H9 (cell line): ENCODE data around the gene TMEM175. TPM values are rescaled to one million over a fixed set of nuclear protein-coding genes. Genes with fewer than 3 reads are reported as not detected.

ENCODE experiments used
- DNase-seq: peaks from one replicate; pipeline ENCODE4 v3.0.0-alpha.2; 2017
- H2AFZ ChIP-seq: one replicate; pipeline ENCODE4 v1.6.1; 2013; ENCODE audit warnings: mild to moderate bottlenecking, low read length, control low read depth, moderate library complexity
- H2AK5ac ChIP-seq: 2 replicates; pipeline ENCODE4 v1.6.1; 2013; ENCODE audit warnings: low read length, control low read depth, mixed read lengths; ENCODE audit not compliant: insufficient read length
- H2BK120ac ChIP-seq: one replicate; pipeline ENCODE4 v1.6.1; 2013; ENCODE audit warnings: low read depth, mild to moderate bottlenecking, low read length, control low read depth, inconsistent platforms; ENCODE audit not compliant: poor library complexity, severe bottlenecking
- H2BK12ac ChIP-seq: 2 replicates; pipeline ENCODE4 v1.6.1; 2013; ENCODE audit warnings: low read length, control low read depth, mixed read lengths, low read depth; ENCODE audit not compliant: insufficient read length
- H2BK15ac ChIP-seq: 2 replicates; pipeline ENCODE4 v1.6.1; 2013; ENCODE audit warnings: low read depth, low read length, control low read depth
- H2BK20ac ChIP-seq: one replicate; pipeline ENCODE4 v1.6.1; 2013; ENCODE audit warnings: low read depth, mild to moderate bottlenecking, low read length, control low read depth, inconsistent platforms; ENCODE audit not compliant: poor library complexity, severe bottlenecking
- H2BK5ac ChIP-seq: 2 replicates; pipeline ENCODE4 v1.6.1; 2013; ENCODE audit warnings: low read length, control low read depth, mixed read lengths; ENCODE audit not compliant: insufficient read length
- H3K14ac ChIP-seq: 2 replicates; pipeline ENCODE4 v1.6.1; 2013; ENCODE audit warnings: low read length, control low read depth; ENCODE audit not compliant: insufficient read depth
- H3K18ac ChIP-seq: 2 replicates; pipeline ENCODE4 v1.6.1; 2013; ENCODE audit warnings: low read depth, mild to moderate bottlenecking, mixed read lengths, low read length, control low read depth; ENCODE audit not compliant: insufficient read length
- H3K23ac ChIP-seq: 2 replicates; pipeline ENCODE4 v1.6.1; 2013; ENCODE audit warnings: low read length, control low read depth, mixed read lengths, low read depth; ENCODE audit not compliant: insufficient read length
- H3K23me2 ChIP-seq: 2 replicates; pipeline ENCODE4 v1.6.1; 2013; ENCODE audit warnings: low read depth, mild to moderate bottlenecking, mixed read lengths, low read length, control low read depth; ENCODE audit not compliant: insufficient read length, poor library complexity, severe bottlenecking
- H3K27ac ChIP-seq: 2 replicates; pipeline ENCODE4 v1.5.1; 2013; ENCODE audit warnings: low read length, control low read depth, mixed read lengths, low read depth; ENCODE audit not compliant: insufficient read length
- H3K27me3 ChIP-seq: 2 replicates; pipeline ENCODE4 v1.6.1; 2013; ENCODE audit warnings: low read length, control low read depth, inconsistent platforms; ENCODE audit not compliant: insufficient read depth
- H3K4ac ChIP-seq: 2 replicates; pipeline ENCODE4 v1.6.1; 2013; ENCODE audit warnings: low read depth, mild to moderate bottlenecking, control low read depth, inconsistent platforms, low read length, moderate library complexity
- H3K4me1 ChIP-seq: 2 replicates; pipeline ENCODE4 v1.6.1; 2013; ENCODE audit warnings: low read length, control low read depth, inconsistent platforms; ENCODE audit not compliant: insufficient read depth
- H3K4me2 ChIP-seq: 2 replicates; pipeline ENCODE4 v1.6.1; 2013; ENCODE audit warnings: low read length, control low read depth, mixed read lengths; ENCODE audit not compliant: insufficient read length, insufficient read depth
- H3K56ac ChIP-seq: 2 replicates; pipeline ENCODE4 v1.6.1; 2013; ENCODE audit warnings: low read depth, mild to moderate bottlenecking, mixed read lengths, low read length, control low read depth; ENCODE audit not compliant: insufficient read length
- H3K79me1 ChIP-seq: 2 replicates; pipeline ENCODE4 v1.6.1; 2013; ENCODE audit warnings: low read depth, mild to moderate bottlenecking, moderate library complexity, low read length, control low read depth, inconsistent platforms; ENCODE audit not compliant: insufficient read depth, poor library complexity, severe bottlenecking
- H3K79me2 ChIP-seq: 2 replicates; pipeline ENCODE4 v1.6.1; 2013; ENCODE audit warnings: low read length, control low read depth, inconsistent platforms; ENCODE audit not compliant: insufficient read depth
- H3K9ac ChIP-seq: 2 replicates; pipeline ENCODE4 v1.6.1; 2013; ENCODE audit warnings: low read length, control low read depth, mixed read lengths; ENCODE audit not compliant: insufficient read length; ENCODE audit errors: extremely low read depth
- H3K9me3 ChIP-seq: one replicate; pipeline ENCODE4 v1.6.1; 2013; ENCODE audit warnings: low read depth, low read length, inconsistent platforms; ENCODE audit not compliant: control insufficient read depth
- H3T11ph ChIP-seq: one replicate; pipeline ENCODE4 v1.6.1; 2013; ENCODE audit warnings: mild to moderate bottlenecking, low read length, control low read depth, inconsistent platforms
- H4K20me1 ChIP-seq: one replicate; pipeline ENCODE4 v1.6.1; 2013; ENCODE audit not compliant: control insufficient read depth, insufficient read length, insufficient read depth
- H4K5ac ChIP-seq: 2 replicates; pipeline ENCODE4 v1.6.1; 2013; ENCODE audit warnings: low read depth, mild to moderate bottlenecking, mixed read lengths, low read length, control low read depth; ENCODE audit not compliant: insufficient read length
- H4K8ac ChIP-seq: replicated peaks from 2 replicates; pipeline ENCODE4 v1.6.1; 2013; ENCODE audit warnings: low read length, control low read depth, mixed read lengths, low read depth; ENCODE audit not compliant: insufficient read length
- H4K91ac ChIP-seq: 2 replicates; pipeline ENCODE4 v1.6.1; 2013; ENCODE audit warnings: low read depth, mild to moderate bottlenecking, moderate library complexity, mixed read lengths, low read length, control low read depth; ENCODE audit not compliant: insufficient read length
- H3K27ac Mint-ChIP-seq, 3 experiments: 2 replicates in 2 of 3; 3 replicates in 1 of 3; pipeline ENCODE4 v1.8.0; 2020 to 2021; ENCODE audit warnings: mixed read lengths in 3 of 3, mild to moderate bottlenecking in 1 of 3, moderate library complexity in 1 of 3
- H3K27me3 Mint-ChIP-seq: 2 replicates; pipeline ENCODE4 v1.8.0; 2021; ENCODE audit warnings: low read depth, mild to moderate bottlenecking, moderate library complexity, mixed read lengths
- H3K36me3 Mint-ChIP-seq, 3 experiments: 2 replicates in 2 of 3; 3 replicates in 1 of 3; pipeline ENCODE4 v1.8.0; 2020 to 2021; ENCODE audit warnings: low read depth in 3 of 3, mixed read lengths in 3 of 3; ENCODE audit not compliant: insufficient read depth in 1 of 3
- H3K4me1 Mint-ChIP-seq, 2 experiments: 2 replicates each; pipeline ENCODE4 v1.8.0; 2020; ENCODE audit warnings: mixed read lengths in 2 of 2
- H3K4me3 Mint-ChIP-seq, 2 experiments: 2 replicates in 1 of 2; 3 replicates in 1 of 2; pipeline ENCODE4 v1.8.0; 2020 to 2021; ENCODE audit warnings: mild to moderate bottlenecking in 2 of 2, mixed read lengths in 2 of 2, moderate library complexity in 1 of 2
- H3K9me3 Mint-ChIP-seq, 2 experiments: 2 replicates in 1 of 2; 3 replicates in 1 of 2; pipeline ENCODE4 v1.8.0; 2020; ENCODE audit warnings: mild to moderate bottlenecking in 2 of 2, mixed read lengths in 2 of 2, moderate library complexity in 1 of 2
- CTCF ChIP-seq: fragments of 200-600 bp; sonication (generic); conservative IDR thresholded peaks from 3 replicates; pipeline ENCODE4 v1.8.0; 2021; ENCODE audit warnings: antibody characterized with exemption, mild to moderate bottlenecking
- WGBS: extraction: QIAGEN DNeasy Blood & Tissue Kit; methylation state at CpG from one replicate; pipeline ENCODE4 v1.1.7; 2013; ENCODE audit warnings: missing lambda C conversion rate, low lambda C conversion rate, mixed read lengths; ENCODE audit not compliant: insufficient read length; ENCODE audit errors: extremely low coverage; 5-methylcytosine and 5-hydroxymethylcytosine counted together
- total RNA-seq: library from RNA; stranded (reverse); gene quantifications from 2 replicates; pipeline ENCODE4 v1.2.1, GENCODE V29; 2021

The TMEM175 gene
- total RNA-seq, 1 experiment from 2014 or later: 6.4 TPM

- H4K91ac ChIP-seq: no peak overlapping the region
- no peak overlapping the region for H2BK12ac ChIP-seq
- no peak overlapping the region for H2AFZ ChIP-seq
- no CpG with 5 or more reads among the region's 23 CpGs for WGBS
- H3K23ac ChIP-seq: no peak overlapping the region
- H3K9ac ChIP-seq: no peak overlapping the region
- no peaks in the 10 kb centered on the region for H4K20me1 ChIP-seq
- no peak for DNase-seq
- no peak overlapping the region for H2BK120ac ChIP-seq
- H4K8ac ChIP-seq: no peak overlapping the region
- no peaks in the 10 kb centered on the region for H3K79me1 ChIP-seq
- Mint-ChIP-seq H3K9me3 (no peaks in the 10 kb centered on the region), H3K36me3 (no peaks in the 10 kb centered on the region), H3K4me1 (no peaks in the 10 kb centered on the region), H3K4me3 (no peak overlapping the region), H3K27ac (no peak overlapping the region), H3K27me3 (no peaks in the 10 kb centered on the region)
- no peak overlapping the region for H2AK5ac ChIP-seq
- TF ChIP-seq CTCF: no peak
- H3K4me2 ChIP-seq: no peak overlapping the region
- no peak overlapping the region for H3T11ph ChIP-seq
- no peaks in the 10 kb centered on the region for H3K4me1 ChIP-seq
- no peaks in the 10 kb centered on the region for H3K23me2 ChIP-seq
- no peak overlapping the region for H2BK15ac ChIP-seq
- H2BK20ac ChIP-seq: no peak overlapping the region
- no peaks in the 10 kb centered on the region for H3K9me3 ChIP-seq
- H3K14ac ChIP-seq: no peak overlapping the region; the same call in 1 of the 2 replicates
- H3K56ac ChIP-seq: no peak overlapping the region
- no peak overlapping the region for H3K4ac ChIP-seq
- H3K27me3 ChIP-seq: no peaks in the 10 kb centered on the region; the same call in 1 of the 2 replicates
- H3K27ac ChIP-seq: no peak overlapping the region
- H3K18ac ChIP-seq: no peak overlapping the region
- no peaks in the 10 kb centered on the region for H3K79me2 ChIP-seq
- H2BK5ac ChIP-seq: no peak overlapping the region
- H4K5ac ChIP-seq: no peak overlapping the region
Measured at GRCh38 chr4:964346-965025, 32.2 kb downstream of the TMEM175 start.
